COR-L47 (cell line): Measurements from ENCODE around the gene PROM1.
A peak's percentile ranks its signal among the peaks of the same experiment; 100 is the strongest.

Source experiments
- DNase-seq: peaks from one replicate; lab custom pipeline; 2025; lab: John Stamatoyannopoulos, UW

Gene PROM1

GRCh38 chr4:16110199-16110598 lies 26.4 kb upstream of the PROM1 start:
- no peak for DNase-seq

DNA sequence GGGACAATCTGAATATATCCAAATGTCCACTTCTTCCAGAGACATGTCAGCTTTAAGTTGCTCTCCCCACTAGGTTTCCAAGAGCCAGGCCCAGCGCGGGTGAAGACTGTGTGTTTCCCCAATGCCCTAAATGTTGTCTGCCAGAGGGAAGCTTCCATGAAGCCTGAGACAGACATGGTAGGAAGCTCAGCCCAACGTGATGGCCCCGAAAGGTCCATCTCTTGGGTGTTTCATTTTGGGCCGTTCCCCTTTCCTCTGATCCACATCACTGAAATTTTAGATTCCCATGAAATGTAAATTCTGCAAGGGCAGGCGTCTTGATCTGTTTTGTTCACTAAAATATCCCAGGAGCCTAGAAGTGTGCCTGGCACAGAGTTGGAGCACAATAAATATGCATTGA lies 25.4 kb upstream of the PROM1 start:
- no peak for DNase-seq

- DNase-seq: no peak
Observed at GRCh38 chr4:16106956-16107355, 23.1 kb upstream of the PROM1 start.

- DNase-seq: no peak
Observed at GRCh38 chr4:16104520-16104919, 20.7 kb upstream of the PROM1 start.

- DNase-seq: no peak
Observed at GRCh38 chr4:16102356-16102755, 18.5 kb upstream of the PROM1 start.

DNA sequence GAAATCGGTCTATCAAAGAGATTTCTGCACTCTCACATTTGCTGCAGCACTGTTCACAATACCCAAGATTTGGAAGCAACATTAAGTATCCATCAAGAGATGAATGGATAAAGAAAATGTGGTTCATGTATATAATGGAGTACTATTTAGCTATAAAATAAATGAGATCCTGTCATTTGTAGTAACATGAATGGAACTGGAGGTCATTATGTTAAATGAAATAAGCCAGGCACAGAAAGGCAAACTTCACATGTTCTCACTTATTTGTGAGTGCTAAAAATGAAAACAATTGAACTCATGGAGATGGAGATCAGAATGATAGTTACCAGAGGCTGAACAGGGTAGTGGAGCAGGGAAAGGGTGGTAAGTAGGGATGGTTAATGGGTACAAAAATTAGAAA lies 17.0 kb upstream of the PROM1 start:
- DNase-seq: no peak

GRCh38 chr4:16092682-16093319 lies 9.0 kb upstream of the PROM1 start:
- DNase-seq: peak; percentile 3

DNA sequence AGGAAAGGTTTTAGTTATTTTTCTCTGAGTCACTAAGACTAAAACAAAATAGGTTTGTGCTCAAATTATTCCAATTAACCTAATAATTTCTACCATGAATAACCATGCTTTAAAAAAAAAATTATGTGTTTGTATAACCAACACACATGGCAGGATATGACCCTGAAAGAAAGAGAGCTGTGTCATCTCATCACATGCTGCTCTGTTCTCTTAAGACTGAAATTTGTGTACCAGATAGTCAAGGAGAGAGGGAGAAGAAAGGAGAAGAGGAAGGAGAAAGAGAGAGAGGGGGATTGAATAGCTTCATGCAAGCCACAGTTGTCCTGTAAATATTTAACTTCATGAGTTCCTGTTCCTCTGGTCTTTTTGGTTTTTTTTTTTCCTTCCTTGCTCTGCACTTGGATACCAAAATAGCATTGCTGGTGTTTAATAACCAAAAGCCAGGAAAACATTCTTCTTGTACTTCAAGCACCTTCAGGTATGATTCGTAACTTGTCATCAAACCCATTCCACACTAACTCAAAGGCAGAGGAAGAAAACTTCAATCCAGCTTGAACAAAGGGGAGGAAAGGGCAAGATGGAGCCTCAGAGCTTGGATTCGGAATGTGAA lies 6.4 kb upstream of the PROM1 start:
- DNase-seq: no peak

DNA sequence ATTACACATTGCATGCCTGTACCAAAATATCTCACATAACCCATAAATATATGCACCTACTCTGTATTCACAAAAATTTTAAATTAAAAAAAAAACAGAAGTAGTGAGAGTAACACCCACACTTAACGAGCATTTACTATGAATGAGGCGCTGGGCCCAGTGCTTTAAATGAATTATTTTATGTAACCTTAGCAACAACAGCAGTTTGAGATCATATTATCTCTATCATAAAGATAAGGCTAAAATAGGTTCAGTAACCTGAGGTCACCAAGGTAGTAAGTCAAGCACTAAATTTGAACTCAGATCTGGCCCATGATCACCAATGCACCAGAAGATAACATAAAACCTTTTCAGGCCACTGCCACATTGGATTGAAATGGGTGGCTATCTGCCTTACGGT lies 5.3 kb upstream of the PROM1 start:
- no peak for DNase-seq

DNA sequence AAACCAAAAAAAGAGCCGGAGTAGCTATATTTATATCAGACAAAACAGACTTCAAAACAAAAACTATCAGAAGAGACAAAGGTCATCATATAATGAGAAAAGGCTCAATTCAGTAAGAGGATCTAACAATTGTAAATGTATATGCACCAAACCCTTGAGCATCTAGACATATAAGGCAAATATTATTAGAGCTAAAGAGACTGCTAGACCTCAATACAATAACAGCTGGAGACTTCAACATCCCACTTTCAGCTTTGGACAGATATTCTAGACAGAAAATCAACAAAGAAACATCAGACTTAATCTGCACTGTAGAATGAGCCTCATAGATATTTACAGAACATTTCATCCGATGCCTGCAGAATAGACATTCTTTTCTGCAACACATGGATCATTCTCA lies 4.8 kb upstream of the PROM1 start:
- no peak for DNase-seq

- DNase-seq: no peak
Observed at GRCh38 chr4:16085822-16086221, 2.0 kb upstream of the PROM1 start.

DNA sequence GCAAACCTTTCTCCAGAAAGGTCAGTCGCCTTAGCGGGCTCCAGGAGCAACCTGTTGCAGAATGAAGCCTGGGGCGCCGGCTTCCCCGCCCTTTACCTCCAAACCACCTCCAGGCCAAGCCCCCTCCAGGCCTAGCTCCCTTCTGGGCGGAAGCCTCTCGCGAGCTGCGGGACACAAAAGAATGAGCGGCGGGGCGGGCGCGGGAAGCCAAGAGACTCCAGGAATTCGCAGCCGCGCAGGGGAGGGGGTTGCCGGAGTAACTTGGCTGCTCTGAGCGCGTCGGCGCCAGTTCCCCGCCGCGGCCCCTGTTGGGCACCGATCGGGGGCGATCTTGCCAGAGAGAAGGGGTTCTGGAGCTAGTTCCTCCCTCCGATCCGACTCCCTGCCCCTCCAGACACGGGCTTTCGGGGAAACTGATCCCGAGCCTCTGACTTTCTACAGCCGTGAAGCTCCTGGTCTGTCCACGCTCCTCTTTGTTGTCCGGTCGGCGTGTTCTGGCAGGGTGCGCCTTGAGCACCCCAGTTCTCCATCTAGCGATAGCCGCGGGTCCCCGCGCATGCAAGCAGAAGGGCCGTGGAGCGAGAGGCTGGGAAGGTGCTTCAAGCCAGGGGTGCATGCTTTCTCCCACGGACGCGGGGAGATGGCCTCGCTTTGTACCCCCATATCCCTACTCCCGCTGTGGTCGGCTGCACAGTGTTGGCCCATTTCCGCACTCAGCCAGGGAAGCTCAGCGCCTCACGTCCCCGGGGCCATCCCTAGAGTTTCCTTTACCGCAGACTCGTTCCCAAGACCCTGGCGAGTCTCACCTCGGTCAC lies 1.2 kb downstream of the PROM1 start:
- peak; percentile 74 for DNase-seq

DNA sequence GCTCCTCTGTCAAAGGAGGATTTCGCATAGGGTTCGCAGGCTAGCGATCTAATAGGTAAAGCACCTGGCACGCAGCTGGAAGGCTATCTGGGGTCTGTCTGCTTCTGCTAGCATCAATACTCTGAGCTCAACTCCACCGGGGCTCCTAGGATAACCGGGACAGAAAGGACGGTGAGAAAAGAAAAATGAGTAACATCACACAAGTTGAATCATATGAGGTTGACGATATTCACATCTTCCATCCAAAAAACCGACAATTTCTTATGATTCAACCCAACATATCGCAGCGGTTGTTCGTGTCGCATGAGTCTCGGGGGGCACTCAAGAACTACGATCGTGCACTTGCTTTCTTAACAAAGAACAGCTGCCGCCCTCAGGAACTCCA lies 1.8 kb downstream of the PROM1 start:
- DNase-seq: no peak

GRCh38 chr4:16079046-16079445 lies 4.8 kb downstream of the PROM1 start:
- DNase-seq: no peak

DNA sequence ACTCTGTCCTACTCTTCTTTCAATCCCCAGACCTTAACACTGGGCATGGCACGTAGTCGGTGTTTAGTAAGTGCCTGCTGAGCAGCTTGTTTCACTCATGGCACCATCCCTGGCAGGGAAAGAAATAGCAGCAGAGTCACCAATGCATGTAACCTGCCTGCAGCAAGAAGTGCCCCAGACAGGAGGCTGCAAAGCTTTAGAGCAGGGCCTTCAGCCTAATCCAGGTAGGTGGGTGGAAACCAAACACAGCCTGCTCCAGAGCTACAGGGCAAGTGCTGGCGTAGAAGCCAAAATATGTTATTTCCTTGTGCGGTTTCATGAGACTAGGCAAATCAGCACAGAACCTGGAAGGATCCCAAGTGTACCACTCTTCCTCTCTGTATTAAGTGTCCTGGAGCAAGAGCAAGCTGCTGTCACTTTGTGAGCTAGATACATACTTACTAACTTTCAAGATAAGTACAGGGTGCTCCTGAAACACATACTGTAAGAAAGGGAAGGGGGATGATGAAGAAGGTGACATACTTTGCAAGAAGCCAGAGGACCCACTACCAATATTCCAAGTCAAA lies 5.5 kb downstream of the PROM1 start:
- no peak for DNase-seq

DNA sequence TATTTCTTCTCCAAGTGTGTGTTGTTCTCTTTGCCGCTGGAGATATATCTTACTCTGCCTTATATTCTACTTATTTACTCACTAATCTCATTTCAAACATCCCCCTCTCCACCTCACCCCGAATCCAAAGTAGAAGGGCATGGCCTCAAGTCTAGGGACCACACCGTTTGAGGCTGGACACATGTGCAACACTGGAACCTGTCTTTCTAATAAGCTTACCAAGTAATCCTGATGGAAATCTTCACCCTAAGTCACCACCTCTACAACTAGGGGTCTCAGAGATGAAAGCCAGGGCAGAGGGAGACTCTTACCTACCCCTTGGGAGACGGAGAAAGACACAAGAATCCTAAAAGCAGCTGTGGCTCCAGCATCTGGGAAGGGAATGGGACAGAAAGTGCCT lies 6.0 kb downstream of the PROM1 start:
- no peak for DNase-seq

DNA sequence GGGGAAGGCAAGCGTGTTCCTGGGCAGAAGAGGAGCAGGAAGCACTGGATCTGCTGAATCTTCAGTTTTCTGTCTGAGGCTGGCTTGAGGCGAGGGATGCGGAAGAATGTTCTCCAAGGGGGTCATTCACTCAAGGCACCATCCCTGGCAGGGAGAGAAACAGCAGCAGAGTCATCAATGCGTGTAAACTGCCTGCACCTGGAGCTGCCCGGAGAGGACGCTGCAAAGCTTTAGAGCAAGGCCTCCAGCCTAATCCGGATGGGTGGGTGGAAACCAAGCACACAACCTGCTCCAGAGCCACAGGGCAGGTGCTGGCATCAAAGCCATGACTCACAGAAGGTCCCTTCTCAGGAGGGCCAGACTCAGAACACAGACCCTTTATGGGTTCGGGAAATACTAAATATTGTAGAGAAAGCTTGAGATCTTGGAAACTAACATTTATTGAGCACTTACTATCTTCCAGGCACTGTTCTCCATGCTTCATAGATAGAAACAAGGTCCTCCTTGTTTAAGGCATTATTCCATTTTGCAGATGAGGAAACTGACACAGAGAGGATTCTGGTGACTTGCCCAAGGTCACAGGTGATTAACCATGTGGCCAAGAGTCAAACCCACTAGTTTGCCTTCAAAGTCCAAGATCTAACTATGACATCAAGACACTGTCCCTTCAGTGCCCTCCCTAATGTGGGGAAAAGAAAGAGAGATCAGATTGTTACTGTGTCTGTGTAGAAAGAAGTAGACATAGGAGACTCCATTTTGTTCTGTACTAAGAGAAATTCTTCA lies 7.7 kb downstream of the PROM1 start:
- no peak for DNase-seq

DNA sequence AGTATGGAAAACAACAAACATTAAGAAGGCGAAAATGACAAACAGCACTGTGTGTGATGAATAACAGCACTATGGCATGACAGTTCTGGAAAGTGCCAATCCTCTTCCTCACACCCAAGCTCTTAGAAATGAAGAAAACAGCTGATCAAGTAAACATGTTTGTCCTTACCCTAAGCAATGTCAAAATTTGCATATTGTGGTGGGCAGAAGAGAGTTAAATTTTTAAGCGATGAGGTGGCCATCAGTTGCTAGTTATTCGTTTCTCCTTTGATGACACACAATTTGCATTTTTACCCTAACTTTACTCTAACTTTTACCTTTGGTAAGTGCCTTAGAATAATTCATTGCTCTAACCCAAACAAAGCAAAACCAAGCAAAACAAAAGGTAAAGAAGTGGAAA lies 8.8 kb downstream of the PROM1 start:
- no peak for DNase-seq

DNA sequence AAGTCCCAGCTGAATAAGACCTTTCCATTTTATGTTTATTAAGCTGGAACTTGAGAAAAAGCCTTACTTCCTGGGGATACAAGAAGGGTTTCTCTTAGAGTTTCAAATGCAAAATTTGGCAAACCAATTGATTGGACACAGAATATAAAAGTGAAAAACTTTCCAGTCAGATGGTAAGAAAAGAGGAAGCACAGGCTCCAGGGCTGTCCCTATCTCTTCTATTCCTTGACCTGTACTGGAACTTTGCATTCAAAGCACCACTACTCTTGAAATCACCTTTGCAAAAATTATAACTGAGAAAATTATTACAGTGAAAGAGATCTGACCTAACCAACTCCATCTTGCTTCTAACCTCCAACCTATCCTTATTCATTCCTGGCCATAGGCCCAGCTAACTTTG lies 11.7 kb downstream of the PROM1 start:
- DNase-seq: no peak

- DNase-seq: no peak
Observed at GRCh38 chr4:16070203-16070602, 13.6 kb downstream of the PROM1 start.

DNA sequence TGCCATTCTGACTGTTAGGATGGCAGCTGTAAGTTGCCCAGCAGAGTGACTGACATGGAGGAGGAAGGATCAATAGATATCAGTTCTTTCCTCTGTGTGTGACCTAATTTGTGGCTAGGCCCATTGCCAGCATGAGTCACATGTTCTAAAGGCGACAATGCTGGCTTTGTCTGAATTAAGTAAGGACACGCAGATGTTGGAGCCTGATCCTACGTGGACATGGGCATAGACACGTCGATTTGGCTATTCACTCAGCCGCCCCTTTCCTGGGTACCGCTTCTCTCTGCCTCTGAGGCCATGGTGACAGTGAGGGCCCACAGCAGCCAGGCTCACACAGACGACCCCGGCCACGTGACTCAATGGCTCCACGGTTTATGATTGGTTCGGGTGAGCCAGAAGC lies 16.3 kb downstream of the PROM1 start:
- DNase-seq: no peak

- no peak for DNase-seq
Observed at GRCh38 chr4:16066586-16067128, 17.2 kb downstream of the PROM1 start.
